HG03045 (cell line): ENCODE measurements around the gene PCED1A.

Experiments
- ATAC-seq: cut with Tn5 transposase; IDR thresholded peaks from one replicate; pipeline ENCODE4 v1.9.1; 2021; ENCODE audit warnings: mild to moderate bottlenecking, moderate library complexity; ENCODE audit not compliant: unreplicated experiment

Gene PCED1A

DNA sequence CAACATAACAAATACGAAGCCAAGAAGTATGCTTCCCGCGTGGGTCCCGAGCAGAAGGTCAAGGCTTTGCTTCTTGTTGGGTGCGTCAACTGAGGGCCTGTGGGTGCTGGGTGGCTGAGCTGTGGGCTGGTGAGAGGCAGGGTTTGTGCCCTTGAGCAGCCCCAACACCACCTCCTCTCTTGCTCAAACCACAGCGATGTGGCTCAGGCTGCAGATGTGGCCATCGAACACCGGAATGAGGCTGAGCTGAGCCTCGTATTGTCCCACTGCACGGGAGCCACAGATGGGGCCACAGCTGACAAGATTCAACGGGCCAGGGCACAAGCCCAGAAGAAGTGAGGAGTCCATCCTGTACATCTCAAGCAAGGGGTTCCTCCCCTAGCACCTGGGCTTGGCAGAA lies 25.8 kb upstream of the PCED1A start:
- no peak for ATAC-seq

DNA sequence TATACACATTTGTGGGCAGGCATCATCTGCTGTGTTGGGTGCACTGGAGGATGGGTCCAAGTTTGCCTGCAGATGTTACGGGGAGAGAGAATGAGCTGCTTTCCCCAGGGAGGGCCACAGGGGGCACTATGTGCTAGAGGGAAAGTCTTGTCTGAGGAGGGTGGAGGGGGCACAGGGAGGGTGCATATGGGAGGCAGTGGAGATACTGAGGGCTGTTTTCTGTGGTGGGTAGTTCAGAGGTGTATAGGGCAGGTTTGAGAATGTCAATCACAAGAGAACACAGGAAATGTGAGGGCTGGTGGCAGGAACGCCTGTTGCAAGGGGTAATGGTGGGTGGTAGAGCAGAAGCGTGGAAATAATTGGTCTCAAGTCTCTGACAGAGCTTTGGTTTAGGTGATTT lies 25.2 kb upstream of the PCED1A start:
- no peak for ATAC-seq

- ATAC-seq = no peak
These were observed 24.6 kb upstream of the PCED1A start for GRCh38 chr20:2865101-2865500.

GRCh38 chr20:2864626-2865025 lies 24.2 kb upstream of the PCED1A start:
- no peak for ATAC-seq

DNA sequence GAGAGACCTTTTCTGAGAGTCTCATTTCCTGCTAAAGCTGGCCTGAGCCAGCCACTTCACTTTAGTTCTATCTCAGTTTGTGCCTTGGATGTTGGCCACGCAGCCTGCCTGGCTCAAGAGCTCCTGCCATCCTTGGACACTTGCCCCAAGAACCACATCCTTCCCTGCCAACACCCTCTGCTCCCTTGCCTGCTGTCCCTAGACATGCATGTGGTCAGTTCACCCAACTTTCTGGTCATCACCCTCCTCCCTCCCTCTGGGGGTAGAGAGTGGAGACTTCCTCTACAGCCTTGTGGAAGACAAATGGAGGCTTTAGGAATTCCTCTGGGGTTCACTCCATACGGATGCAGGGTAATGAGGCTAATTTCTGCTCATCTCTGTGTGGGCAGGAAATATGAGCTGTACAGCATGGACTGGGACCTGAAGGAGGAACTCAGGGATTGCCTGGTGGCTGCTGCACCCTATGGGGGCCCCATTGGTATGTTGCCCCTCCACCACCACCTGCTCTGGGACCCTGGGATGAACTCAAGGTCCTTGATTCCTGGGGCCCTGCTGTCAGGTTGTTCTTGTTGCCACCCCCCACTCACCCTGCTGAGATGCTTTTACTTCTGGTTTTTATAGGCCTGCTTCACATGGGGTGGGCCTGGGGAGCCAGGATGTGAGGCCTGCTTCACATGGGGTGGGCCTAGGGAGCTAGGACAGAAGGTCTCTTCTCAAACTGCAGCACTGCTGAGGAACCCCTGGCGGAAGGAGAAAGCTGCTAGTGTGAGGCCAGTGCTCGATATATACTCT lies 19.1 kb upstream of the PCED1A start:
- ATAC-seq = no peak

DNA sequence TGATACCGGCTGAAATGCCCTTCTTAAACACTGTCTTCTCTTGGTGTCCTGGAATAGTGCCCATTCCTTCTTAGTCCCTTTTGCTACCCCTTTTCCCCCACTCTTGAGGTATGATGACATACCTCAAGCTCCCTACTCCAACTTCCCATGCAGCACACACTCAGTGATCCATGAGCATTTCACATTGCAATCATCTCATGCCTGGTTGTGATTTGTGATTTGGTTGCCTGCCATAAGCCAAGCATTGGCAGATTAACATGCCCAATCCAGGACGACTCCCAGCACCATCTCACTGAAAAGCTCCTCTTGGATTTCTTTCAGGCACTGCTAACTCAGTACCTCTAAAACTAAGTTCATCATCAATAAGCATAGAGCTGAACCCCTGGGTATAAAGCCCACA lies 18.1 kb upstream of the PCED1A start:
- ATAC-seq = no peak

- ATAC-seq = no peak
These were observed 10.6 kb upstream of the PCED1A start for GRCh38 chr20:2851086-2851485.

DNA sequence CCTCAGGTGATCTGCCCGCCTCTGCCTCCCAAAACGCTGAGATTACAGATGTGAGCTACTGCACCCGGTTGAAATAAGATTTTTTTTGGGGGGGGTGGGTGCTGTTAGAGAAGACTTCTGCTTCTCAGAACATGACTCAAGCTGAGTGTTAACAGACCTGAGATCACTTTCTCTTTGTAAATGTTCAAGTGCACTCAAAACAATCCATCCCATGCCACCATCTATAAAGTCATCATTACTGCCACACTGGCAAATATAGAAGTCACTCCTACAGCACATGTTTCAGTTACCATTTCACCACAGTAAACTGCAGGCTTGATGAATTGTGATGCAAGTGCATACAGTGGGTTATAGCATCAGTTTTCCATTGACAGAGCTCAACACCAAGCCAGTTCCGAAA lies 9.1 kb upstream of the PCED1A start:
- no peak for ATAC-seq

GRCh38 chr20:2847802-2848201 lies 7.3 kb upstream of the PCED1A start:
- no peak for ATAC-seq

DNA sequence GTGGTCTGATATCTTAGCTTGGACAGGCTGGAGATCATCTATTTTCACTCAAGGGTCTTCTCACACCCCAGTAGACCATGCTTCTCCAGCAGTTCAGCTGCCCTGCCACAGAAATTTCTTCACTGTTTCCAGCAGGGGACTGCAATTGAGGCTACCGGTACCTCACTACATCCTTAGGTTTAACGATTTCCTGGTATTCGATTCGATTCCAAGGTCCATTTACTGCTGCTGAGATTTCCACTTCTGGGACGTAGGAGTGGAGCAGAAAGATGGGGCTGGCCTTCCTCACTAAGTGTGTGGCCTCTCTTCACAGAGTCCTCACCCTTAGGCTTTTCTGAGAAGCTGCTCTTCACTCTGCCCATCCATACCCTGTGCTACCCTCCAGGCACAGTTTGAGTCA lies 6.2 kb upstream of the PCED1A start:
- ATAC-seq = no peak

- ATAC-seq = no peak
These were observed 5.2 kb upstream of the PCED1A start for GRCh38 chr20:2845607-2846006.

DNA sequence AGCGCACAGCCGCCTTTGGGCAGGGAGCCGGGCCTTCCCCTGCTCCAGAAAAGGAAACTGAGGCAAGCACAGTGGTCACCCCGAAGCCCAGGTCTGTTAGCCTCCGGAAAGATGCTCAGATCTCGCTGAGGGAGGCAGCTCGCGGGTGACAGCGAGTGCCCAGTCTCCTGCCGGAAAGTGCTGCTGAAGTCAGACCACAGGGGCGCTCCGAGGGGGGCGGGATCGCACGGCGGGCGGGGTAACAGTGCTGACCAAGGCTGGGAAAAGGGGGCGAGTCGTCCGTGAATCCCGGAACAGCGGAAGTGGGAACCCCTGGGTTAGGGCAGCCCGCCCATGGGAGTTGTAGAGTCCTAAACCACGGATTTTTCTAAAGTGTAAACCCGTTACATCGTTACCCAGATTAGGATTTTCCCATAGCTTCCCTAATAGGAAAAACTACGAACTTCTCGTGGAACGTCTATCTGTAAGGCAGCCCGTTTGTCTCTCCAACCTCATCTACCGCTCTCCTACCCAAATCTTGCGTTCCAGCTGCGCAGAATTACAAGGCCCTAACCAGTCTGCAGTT lies 594 bp upstream of the PCED1A start:
- peak; percentile 39 for ATAC-seq

- ATAC-seq = no peak
These were observed 720 bp downstream of the PCED1A start for GRCh38 chr20:2839732-2840137.

GRCh38 chr20:2838847-2839671 lies 1.4 kb downstream of the PCED1A start:
- no peak for ATAC-seq

GRCh38 chr20:2838170-2838797 lies 2.2 kb downstream of the PCED1A start:
- no peak for ATAC-seq

DNA sequence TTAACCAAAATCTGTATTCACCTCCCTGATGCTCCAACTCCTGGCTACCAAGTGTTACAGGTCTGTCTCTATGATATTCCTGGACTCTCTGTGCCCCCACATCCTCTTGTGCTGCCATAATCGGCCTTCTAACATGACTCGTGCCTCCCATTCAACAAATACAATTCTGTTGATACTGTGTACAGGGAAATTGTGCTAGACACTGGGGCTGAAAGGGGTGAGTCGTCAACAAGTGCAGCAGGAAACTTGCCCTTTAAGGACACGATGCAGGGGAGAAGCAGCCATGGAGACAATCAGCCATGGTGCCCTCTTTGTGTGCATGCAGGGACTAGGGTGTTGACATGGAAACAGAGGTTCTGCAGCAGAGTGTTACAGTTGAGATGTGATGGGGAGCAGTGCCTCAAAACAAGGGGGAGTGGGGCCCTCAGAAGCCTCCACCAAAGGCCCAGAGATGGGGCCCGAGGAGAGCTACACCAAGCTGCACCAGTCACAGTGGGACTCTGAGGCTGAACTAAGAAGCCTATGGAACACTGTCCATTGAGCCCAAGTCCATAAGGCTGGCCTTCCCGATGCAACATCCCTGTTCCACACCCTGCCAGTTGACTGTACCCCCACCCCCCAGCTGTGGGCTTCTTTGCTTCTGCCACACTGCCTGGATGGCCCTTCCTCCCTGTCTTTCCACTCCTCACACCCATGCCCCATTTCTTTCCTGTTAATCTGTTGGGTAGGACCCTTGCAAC lies 3.1 kb downstream of the PCED1A start:
- ATAC-seq = no peak

DNA sequence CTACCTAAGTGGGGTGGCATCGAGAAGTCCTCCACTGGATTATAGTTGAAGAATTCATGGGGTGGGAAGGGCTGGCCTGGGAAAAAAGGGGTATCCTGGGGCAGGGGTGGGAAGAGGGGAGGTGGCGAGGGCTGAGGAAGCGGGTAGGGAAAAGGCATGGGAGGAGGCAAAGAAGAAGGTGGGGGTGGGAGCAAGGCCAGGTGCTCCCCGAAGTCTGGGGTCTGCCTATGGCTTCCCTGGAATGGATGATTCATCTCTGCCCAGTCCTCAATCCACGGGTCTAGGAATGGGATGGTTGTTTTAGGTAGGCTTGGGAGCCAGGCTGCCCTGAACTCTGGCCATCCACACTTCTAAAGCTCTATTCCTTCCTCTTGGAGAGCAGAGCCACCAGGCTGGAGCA lies 4.4 kb downstream of the PCED1A start:
- ATAC-seq = no peak

GRCh38 chr20:2835331-2835796 lies 5.1 kb downstream of the PCED1A start:
- no peak for ATAC-seq

- ATAC-seq = no peak
These were observed 5.9 kb downstream of the PCED1A start for GRCh38 chr20:2834401-2835110.

GRCh38 chr20:2833761-2834160 lies 6.7 kb downstream of the PCED1A start:
- no peak for ATAC-seq
